HUES48 (cell line): ENCODE results near the gene DBET.
"Not testable (repeated sequence)": the region's sequence is repeated elsewhere in the genome, so short reads cannot be mapped to it uniquely, and the experiment has no call there.

ENCODE experiments used
- H3K27ac ChIP-seq: one replicate; pipeline ENCODE4 v1.7.0; 2013; ENCODE audit warnings: low read depth, low read length, inconsistent platforms
- H3K27me3 ChIP-seq: 2 replicates; pipeline ENCODE4 v1.6.1; 2013; ENCODE audit warnings: mild to moderate bottlenecking, low read length; ENCODE audit not compliant: control insufficient read depth, insufficient read depth
- H3K36me3 ChIP-seq: 2 replicates; pipeline ENCODE4 v1.6.1; 2013; ENCODE audit warnings: low read length; ENCODE audit not compliant: control insufficient read depth, insufficient read depth
- H3K4me1 ChIP-seq: 2 replicates; pipeline ENCODE4 v1.6.1; 2013; ENCODE audit warnings: mild to moderate bottlenecking, low read length; ENCODE audit not compliant: control insufficient read depth, insufficient read depth
- H3K4me3 ChIP-seq: 2 replicates; pipeline ENCODE4 v1.5.1; 2013; ENCODE audit warnings: mild to moderate bottlenecking, low read depth, low read length
- H3K9ac ChIP-seq: 2 replicates; pipeline ENCODE4 v1.6.1; 2013; ENCODE audit warnings: mild to moderate bottlenecking, low read depth, low read length, moderate library complexity
- H3K9me3 ChIP-seq: 2 replicates; pipeline ENCODE4 v1.6.1; 2013; ENCODE audit warnings: low read length; ENCODE audit not compliant: control insufficient read depth, insufficient read depth

Gene DBET

DNA sequence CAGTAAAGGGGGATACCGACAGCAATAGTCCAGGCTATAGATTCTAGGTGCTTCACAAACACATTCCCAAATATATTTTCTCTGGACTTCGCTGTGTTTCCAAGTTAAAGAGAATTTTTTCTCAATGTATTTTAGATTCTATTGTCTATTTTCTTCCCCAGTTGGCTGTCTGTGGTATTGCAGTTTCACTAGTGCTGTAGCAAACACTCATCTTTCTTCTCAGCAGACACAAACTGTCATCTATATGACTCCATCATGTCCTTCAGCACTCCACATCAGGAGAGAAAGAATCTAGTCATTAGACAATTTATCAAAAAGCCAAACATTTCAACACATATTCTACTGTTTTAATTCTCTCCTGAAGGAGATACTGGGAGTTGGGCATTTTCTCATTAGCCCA is at the start of gene DBET:
TSS of gene DBET (plus strand) at position 161 of the 400 bp plus-strand sequence.
- H3K9me3 ChIP-seq, H3K27ac ChIP-seq, H3K4me3 ChIP-seq, H3K36me3 ChIP-seq, H3K4me1 ChIP-seq, H3K9ac ChIP-seq, H3K27me3 ChIP-seq: not testable (repeated sequence)

DNA sequence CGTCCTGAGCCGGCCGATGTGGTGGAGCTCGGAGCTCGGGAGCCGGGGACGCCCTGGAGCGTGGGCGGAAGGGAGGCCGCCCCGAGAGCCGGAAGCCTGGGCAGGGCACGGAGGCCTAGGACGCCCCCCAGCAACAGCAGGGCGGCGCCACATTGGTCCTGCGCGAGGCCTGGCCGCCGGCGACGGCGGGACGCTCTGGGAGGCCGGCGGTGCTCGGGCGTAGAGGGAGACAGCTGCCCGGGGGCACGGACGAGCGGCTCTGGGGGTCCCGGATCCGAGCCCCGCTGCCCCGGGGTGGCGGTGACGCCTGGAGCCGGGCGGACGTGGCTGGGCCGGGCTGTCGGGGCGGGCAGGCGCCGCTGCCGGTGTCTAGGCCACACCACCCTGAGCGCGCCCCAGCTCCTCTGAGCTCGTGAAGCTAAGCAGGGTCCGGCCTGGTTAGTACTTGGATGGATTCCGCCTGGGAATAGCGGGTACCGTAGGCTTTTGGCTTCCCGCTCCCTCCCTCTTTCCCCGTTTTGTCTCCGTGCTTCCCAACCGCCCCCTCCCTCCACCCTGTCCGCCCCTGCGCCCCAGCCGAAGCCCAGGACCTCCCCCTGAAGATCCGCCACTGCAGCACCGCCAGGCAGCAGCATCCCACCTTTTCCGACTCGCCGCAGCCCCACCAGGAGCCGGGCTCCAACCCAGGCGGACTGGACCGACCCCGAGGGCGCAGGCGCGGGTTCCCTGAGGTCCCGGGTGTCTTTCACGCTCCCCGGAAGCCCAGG is 49.3 kb upstream of the DBET start:
- Histone ChIP-seq H3K27ac (no peak overlapping the region), H3K4me1 (no peaks in the 10 kb centered on the region), H3K9ac (no peak overlapping the region), H3K27me3 (peaks cover 66% of the 10 kb centered on the region), H3K9me3 (no peaks in the 10 kb centered on the region; the same call in 1 of the 2 replicates), H3K4me3 (peak overlapping the region; percentile 56), H3K36me3 (no peaks in the 10 kb centered on the region)

DNA sequence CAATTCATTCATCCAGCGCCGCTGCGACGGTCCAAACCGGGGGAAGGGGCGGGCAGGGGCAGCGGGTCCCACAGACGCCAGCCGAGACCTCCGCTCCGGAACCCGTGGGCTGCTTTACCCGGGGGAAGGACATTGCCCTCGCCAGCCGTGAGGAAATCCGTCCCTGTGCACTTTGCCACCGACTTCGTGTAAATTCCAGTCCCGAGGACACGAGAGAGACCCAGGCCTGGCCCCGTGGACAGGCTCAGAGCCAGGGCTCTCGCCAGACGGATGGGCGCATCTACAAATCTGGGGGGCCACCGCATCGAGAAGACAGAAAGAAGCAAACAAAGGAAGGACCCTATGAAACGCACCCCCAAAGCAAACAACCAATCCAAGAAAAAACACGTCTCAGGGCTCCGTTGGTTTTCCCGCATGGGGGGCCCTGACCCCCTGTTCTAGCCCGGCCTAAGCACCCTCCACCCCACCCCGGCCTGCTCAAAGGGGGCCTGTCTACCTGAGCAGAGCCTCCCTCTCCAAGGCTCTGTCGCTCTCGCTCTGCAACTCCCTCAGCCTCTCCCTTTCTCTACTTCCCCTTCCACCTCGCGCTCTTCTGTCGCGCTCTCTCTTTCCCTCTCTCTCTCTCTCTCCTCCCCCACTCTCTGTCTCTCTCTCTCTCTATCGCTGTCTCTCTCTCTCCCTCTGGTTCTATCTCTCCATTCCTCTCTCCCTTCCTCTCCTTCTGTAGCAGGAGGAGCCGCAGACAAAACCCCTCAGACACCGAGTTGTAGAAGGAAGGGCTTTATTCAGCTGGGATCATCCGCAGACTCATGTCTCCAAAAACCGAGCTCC is 48.5 kb upstream of the DBET start:
- no peak overlapping the region for H3K9ac ChIP-seq
- no peaks in the 10 kb centered on the region for H3K4me1 ChIP-seq
- no peak overlapping the region for H3K27ac ChIP-seq
- peaks cover 74% of the 10 kb centered on the region for H3K27me3 ChIP-seq
- peak overlapping the region; percentile 56; the same call in 1 of the 2 replicates for H3K4me3 ChIP-seq
- H3K36me3 ChIP-seq = no peaks in the 10 kb centered on the region
- H3K9me3 ChIP-seq = no peaks in the 10 kb centered on the region; the same call in 1 of the 2 replicates

DNA sequence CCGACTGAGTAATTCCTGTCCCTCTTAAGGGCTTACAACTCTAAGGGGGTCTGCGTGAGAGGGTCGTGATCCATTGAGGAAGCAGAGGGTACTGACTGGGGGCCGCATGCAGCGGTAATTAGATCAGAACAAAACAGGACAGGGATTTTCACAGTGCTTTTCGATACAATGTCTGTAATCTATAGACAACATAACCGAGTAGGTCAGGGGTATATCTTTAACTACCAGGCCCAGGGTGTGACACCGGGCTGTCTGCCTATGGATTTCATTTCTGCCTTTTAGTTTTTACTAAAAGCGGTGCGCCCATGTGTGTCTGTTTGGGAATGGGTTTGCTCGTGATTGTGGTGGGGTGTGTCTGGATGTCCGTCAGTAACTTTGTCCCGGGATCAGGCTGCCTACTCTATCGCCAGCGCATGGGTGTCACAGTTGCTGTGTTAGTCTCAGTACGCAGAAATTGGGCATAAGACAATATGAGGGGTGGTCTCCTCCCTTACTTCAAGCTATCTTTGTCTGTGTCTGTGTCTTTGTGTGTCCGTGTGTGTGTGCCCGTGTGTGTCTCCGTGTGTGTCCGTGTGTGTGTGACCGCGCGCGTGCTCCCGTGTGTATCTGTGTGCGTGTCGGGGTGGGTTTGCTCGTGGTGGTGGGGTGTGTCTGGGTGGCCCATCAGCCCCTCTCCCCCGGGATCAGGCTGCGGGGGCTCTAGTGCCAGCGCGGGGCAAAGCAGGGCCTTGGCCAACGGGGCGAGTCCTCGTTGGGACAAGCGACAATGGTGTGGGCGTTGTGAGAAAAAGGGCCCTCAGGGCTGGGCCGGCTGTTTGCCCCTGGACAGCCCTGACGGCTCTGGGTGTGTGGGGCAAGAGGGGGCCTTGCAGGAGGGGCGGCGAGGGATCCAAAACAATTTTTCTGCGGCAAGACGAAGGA is 47.7 kb upstream of the DBET start:
- Histone ChIP-seq H3K4me3 (peak overlapping the region; percentile 56; the same call in 1 of the 2 replicates), H3K27ac (no peak overlapping the region), H3K9ac (no peak overlapping the region), H3K4me1 (no peaks in the 10 kb centered on the region), H3K36me3 (no peaks in the 10 kb centered on the region), H3K27me3 (peaks cover 82% of the 10 kb centered on the region), H3K9me3 (no peaks in the 10 kb centered on the region; the same call in 1 of the 2 replicates)

DNA sequence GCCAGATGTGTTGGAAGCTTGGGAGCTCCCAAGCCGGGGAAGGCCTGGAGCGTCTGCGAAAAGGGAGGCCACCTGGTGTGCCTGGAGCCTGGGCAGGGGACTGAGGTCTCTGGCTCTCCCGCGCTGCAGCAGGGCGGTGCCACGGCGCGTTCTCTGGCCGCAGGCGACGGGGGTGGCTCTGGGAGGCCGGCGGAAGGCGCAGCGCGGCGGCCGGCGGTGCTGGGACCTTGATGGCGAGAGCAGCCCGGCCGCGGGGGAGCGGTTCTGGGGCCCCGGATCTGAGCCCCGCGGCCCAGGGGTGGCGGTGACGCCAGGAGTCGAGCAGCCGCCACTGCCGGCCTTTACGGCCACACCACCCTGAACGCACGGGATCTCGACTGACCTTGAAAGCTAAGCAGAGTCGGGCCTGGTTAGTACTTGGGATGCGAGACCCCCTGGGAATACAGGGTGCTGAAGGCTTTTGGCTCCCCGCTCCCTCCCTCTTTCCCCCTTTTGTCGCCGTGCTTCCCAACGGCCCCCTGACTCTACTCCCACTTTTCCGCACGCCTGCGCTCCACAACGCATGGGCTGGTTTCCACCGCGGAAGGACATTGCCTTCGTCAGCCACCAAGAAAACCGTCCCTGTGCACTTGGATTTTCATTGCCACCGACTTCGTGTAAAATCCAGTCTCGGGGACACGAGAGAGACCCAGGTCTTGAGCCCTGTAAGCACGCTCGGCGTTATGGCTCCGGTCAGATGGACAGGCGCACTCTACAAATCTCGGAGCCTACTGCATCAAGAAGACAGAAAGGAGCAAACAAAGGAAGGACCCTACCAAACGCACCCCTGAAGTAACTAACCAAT is 46.7 kb upstream of the DBET start:
- H3K9ac ChIP-seq = no peak overlapping the region
- peaks cover 84% of the 10 kb centered on the region for H3K27me3 ChIP-seq
- no peaks in the 10 kb centered on the region; the same call in 1 of the 2 replicates for H3K9me3 ChIP-seq
- H3K36me3 ChIP-seq = no peaks in the 10 kb centered on the region
- no peaks in the 10 kb centered on the region for H3K4me1 ChIP-seq
- H3K27ac ChIP-seq = no peak overlapping the region
- peak overlapping the region; percentile 47 for H3K4me3 ChIP-seq

DNA sequence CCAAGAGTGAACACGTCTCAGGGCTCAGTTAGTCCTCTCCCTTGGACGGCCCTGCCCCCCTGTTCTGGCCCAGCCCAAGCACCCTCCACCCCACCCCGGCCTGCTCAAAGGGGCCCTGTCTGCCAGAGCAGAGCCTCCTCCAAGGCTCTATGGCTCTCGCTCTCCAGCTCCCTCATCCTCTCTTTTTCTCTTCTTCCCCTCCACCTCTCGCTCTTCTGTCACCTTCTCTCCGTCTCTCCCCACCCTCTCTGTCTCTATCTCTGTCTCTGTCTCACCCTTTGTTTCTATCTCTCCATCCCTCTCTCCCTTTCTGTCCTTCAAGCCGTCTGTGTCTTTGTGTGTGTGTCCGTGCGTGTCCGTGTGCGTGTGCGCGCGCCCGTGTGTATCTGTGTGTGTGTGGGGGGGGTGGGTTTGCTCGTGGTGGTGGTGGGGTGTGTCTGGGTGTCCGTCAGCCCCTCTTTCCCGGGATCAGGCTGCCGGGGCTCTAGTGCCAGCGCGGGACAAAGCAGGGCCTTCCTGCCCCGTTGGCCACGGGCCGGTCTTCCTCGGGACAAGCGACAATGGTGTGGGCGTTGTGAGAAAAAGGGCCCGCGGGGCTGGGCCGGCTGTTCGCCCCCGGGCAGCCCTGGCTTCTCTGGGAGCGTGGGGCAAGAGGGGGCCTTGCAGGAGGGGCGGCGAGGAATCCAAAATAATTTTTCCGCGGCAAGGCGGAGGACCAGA is 45.9 kb upstream of the DBET start:
- H3K4me3 ChIP-seq = no peak overlapping the region
- no peak overlapping the region for H3K9ac ChIP-seq
- no peak overlapping the region for H3K27ac ChIP-seq
- peaks cover 90% of the 10 kb centered on the region for H3K27me3 ChIP-seq
- H3K36me3 ChIP-seq = no peaks in the 10 kb centered on the region
- no peaks in the 10 kb centered on the region; the same call in 1 of the 2 replicates for H3K9me3 ChIP-seq
- H3K4me1 ChIP-seq = no peaks in the 10 kb centered on the region

DNA sequence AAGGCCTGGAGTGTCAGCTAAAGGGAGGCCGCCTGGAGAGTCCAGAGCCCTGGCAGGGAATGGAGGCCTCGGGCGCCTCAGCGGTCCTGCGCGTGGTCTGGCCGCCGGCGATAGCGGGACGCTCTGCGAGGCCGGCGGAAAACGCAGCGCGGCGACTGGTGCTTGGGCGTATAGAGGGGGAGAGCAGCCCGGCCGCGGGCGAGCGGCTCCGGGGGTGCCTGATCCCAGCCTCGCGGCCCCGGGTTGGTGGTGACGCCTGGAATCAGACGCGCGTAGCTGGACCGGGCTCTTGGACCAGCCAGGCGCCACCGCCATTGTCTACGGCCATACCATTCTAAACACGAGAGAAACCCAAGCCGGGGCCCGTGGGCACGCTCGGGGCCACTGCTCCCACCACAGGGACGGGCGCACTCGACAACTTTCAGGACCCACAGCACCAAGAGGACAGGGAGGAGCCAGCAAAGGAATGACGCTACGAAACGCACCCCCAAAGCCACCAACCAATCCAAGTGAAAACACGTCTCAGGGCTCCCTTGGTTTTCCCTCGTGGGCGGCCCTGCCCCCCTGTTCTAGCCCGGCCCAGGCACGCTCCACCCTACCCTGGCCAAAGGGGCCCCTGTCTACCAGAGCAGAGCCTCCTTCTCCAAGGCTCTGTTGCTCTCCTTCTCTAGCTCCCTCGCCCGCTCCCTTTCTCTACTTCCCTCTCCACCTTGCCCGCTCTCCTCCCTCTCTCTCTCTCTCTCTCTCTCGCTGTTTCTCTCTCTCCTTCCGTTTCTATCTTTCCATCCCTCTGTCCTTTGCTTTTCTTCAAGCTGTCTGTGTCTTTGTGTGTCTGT is 45.1 kb upstream of the DBET start:
- peaks cover 88% of the 10 kb centered on the region for H3K27me3 ChIP-seq
- peak overlapping the region; percentile 17; the same call in 1 of the 2 replicates for H3K4me3 ChIP-seq
- no peaks in the 10 kb centered on the region; the same call in 1 of the 2 replicates for H3K9me3 ChIP-seq
- H3K4me1 ChIP-seq = no peaks in the 10 kb centered on the region
- H3K9ac ChIP-seq = no peak overlapping the region
- no peak overlapping the region for H3K27ac ChIP-seq
- H3K36me3 ChIP-seq = no peaks in the 10 kb centered on the region

DNA sequence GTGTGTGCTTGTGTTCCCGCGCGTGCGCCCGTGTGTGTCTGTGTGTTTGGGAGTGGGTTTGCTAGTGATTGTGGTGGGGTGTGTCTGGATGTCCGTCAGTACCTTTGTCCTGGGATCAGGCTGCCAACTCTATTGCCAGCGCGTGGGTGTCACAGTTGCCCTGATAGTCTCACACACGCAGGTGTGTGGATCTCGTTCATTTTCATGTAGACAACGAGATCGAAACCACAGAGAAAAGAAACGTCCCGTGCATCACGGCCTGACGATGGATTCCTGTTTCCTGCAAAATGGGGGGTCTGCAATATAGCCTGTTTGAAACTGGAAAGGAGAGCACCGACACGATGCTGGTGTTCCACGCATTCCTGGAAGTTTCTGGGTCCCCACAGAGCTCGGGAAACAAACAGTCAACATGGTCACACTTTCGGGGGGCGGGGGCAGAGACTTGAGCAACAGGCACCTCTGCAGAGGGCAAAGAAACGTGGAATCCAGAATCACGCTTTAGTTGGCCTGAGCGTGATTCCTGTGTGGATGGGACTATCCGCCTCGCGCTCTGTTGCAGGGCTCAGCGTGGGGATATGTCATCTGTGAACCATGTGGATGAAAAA is 44.3 kb upstream of the DBET start:
- not testable (repeated sequence) for H3K9ac ChIP-seq, H3K9me3 ChIP-seq, H3K4me1 ChIP-seq, H3K36me3 ChIP-seq, H3K27ac ChIP-seq
- H3K27me3 ChIP-seq = peaks cover 81% of the 10 kb centered on the region
- peak overlapping the region; percentile 52; the same call in 1 of the 2 replicates for H3K4me3 ChIP-seq
